Measurements from ENCODE around the gene INPP5D. TPM values are rescaled to one million over a fixed set of nuclear protein-coding genes. Genes with fewer than 3 reads are reported as not detected.

INPP5D gene
- total RNA-seq, 1 donor from 2014 or later = 33.4 TPM

DNA sequence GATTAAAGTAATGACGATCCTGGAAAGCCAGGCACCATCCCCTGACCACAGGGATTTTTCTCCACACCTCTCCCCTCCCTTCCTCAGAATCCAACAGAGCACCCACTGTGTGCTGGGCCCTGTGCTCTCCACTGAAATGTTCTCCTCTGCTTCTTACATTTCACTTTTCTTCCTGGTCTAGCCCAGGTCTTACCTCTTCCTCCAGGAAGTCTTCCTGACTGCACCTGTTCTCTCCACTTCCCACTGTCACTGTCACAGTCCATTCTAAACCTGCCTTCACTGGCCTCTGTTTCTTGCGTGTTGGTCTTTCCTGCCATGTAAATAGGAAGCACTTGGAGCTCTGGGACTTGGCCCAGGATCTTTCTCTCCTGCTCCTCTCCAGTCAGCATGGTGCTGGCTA is 39.7 kb upstream of the INPP5D start:
- TF ChIP-seq POLR2AphosphoS5 (IDR thresholded peaks at IDR 0.05; ENCODE audit: insufficient read depth in 1 of 2, low read depth in 1 of 2) (no peak), POLR2A (IDR thresholded peaks at IDR 0.05) (no peak)
- TF ChIP-seq, protein P1, sequence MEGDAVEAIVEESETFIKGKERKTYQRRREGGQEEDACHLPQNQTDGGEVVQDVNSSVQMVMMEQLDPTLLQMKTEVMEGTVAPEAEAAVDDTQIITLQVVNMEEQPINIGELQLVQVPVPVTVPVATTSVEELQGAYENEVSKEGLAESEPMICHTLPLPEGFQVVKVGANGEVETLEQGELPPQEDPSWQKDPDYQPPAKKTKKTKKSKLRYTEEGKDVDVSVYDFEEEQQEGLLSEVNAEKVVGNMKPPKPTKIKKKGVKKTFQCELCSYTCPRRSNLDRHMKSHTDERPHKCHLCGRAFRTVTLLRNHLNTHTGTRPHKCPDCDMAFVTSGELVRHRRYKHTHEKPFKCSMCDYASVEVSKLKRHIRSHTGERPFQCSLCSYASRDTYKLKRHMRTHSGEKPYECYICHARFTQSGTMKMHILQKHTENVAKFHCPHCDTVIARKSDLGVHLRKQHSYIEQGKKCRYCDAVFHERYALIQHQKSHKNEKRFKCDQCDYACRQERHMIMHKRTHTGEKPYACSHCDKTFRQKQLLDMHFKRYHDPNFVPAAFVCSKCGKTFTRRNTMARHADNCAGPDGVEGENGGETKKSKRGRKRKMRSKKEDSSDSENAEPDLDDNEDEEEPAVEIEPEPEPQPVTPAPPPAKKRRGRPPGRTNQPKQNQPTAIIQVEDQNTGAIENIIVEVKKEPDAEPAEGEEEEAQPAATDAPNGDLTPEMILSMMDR (IDR thresholded peaks at IDR 0.05) = no peak
- no peaks in the 10 kb centered on the region for H3K36me3 ChIP-seq
- no peak overlapping the region for H3K4me3 ChIP-seq
- DNase-seq (ENCODE audit: extremely low spot score in 2 of 2) = no peak
- H3K4me1 ChIP-seq = no peaks in the 10 kb centered on the region
- H3K27ac ChIP-seq = no peak overlapping the region
- intact Hi-C loops (cut with DNase I) = no loop called here
- H3K9me3 ChIP-seq = no peaks in the 10 kb centered on the region
- H3K27me3 ChIP-seq = no peaks in the 10 kb centered on the region

DNA sequence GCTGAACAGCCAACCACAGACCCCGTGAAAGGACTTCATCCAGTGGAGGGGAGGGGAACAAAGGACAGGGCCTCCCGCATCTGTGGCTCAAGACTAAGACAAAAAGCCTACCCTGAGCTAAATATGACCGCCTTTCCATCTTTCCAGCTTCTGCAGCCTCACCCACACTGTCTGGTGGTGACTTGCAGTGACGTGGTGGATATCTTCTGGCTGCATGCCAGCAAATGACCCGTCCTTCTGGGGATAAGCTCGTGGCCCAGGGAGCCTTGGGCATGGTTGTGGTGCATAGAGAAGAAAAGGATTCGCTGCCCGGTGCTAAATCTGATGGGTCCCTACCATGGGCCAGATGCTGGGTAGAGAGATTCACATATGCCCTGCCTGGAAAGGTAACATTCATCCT is 38.4 kb upstream of the INPP5D start:
- Histone ChIP-seq H3K9me3 (no peaks in the 10 kb centered on the region), H3K4me1 (no peaks in the 10 kb centered on the region), H3K4me3 (no peak overlapping the region), H3K36me3 (no peaks in the 10 kb centered on the region), H3K27ac (no peak overlapping the region), H3K27me3 (no peaks in the 10 kb centered on the region)
- no peak for DNase-seq (ENCODE audit: extremely low spot score in 2 of 2)
- TF ChIP-seq, protein P1 (IDR thresholded peaks at IDR 0.05) = no peak
- intact Hi-C loops (cut with DNase I) = no loop called here

DNA sequence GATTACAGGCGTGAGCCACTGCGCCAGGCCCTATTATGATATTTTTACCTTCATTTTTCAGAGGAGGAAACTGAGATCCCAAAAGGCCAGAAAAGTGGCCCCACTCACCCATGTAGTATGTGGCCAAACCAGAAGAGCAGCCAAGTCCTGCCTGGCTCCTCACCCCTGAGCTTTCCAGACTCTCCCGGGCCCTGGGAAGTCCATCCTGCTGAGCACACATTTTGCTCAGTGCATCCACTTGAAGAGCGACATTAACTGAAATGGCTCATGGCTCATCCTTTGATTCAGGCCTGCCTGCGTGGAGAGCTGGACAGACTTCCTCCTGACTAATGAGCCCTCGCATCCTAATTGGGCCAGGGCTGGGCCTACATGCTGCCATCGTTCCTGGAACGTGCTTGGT is 37.6 kb upstream of the INPP5D start:
- H3K4me1 ChIP-seq = no peaks in the 10 kb centered on the region
- no peak overlapping the region for H3K27ac ChIP-seq

DNA sequence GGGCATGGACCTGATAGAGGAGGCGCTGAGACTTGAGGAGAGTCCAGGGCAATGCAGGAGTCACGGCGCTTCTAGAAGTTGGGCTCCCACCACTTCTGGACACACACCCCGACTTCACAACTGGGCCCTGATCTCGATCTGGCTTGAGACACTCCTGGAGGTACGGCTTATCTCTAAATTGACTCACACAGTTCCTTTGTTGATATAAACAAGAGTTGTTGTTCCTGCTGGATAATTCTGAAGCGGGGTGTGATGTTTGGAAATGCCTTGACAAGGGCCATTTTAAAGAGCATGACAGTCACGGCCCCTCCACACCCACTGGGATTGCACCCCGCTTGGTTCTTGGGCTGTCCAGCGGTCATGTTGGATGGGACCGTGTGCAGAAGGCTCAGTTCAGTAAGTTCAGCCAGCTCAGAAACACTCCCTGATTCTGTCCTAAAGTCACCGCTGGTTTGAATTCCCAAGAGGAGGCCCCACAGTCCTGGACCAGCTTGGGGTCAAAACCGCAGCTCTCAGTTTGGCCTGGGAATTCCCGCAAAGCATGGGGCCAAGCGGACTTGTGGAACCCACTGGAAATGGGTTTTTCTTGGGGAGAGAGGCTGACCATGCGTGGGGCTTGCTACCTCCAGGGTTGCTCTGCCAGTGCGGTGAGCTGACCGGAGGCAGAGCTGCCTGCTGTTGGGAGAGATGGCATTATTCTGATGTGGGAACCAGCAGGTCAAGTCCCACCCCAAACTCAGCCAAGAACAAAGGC is 37.0 kb upstream of the INPP5D start:
- intact Hi-C loops (cut with DNase I) = no loop called here
- H3K27me3 ChIP-seq = no peaks in the 10 kb centered on the region
- H3K4me1 ChIP-seq = no peaks in the 10 kb centered on the region
- no peak overlapping the region for H3K27ac ChIP-seq
- DNase-seq (ENCODE audit: extremely low spot score in 2 of 2) = no peak
- no peaks in the 10 kb centered on the region for H3K9me3 ChIP-seq
- H3K36me3 ChIP-seq = no peaks in the 10 kb centered on the region
- TF ChIP-seq, protein P1 (IDR thresholded peaks at IDR 0.05) = no peak
- no peak for TF ChIP-seq POLR2AphosphoS5 (IDR thresholded peaks at IDR 0.05; ENCODE audit: insufficient read depth in 1 of 2, low read depth in 1 of 2)
- TF ChIP-seq POLR2A (IDR thresholded peaks at IDR 0.05) = no peak
- H3K4me3 ChIP-seq = no peak overlapping the region

More for the DNA sequence above, 37.6 kb upstream of the INPP5D start:
- H3K27me3 ChIP-seq = no peaks in the 10 kb centered on the region
- TF ChIP-seq POLR2A (IDR thresholded peaks at IDR 0.05) = no peak
- TF ChIP-seq POLR2AphosphoS5 (IDR thresholded peaks at IDR 0.05; ENCODE audit: insufficient read depth in 1 of 2, low read depth in 1 of 2) = no peak
- TF ChIP-seq, protein P1 (IDR thresholded peaks at IDR 0.05) = no peak
- no peak overlapping the region for H3K4me3 ChIP-seq
- intact Hi-C loops (cut with DNase I) = no loop called here
- no peaks in the 10 kb centered on the region for H3K36me3 ChIP-seq
- H3K9me3 ChIP-seq = no peaks in the 10 kb centered on the region
- no peak for DNase-seq (ENCODE audit: extremely low spot score in 2 of 2)

DNA sequence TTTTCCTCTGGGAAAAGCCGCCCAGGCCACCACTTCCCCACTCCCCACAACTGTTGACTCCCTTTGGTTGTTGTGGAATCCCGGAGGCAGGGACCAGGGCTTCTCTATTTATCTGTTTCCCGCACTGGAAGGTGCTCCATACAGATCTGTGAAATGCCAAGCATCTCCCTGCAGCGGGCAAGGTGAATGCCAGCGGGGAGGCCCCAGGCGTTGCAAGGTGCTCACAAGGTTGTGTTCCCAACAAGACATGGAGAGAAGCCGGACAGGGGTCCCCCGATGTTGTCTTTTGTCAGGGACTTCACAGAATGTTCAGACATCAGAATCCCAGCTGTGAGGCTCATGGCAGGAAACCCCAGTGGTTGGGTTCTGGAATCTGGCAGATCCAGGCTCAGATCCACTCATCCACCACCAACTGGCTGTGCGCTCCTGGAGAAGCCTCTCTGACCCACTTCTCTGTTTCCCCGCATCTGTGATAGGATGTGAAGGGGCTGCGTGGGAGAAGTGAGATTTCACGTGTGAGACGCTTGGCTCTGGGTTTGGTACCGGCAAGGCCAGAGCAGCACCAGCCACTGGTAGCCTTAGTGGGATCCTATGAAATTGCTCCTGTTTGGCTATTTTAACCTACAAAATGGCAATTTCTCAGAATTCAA is 36.3 kb upstream of the INPP5D start:
- TF ChIP-seq POLR2A (IDR thresholded peaks at IDR 0.05) = no peak
- no peak for TF ChIP-seq POLR2AphosphoS5 (IDR thresholded peaks at IDR 0.05; ENCODE audit: insufficient read depth in 1 of 2, low read depth in 1 of 2)
- TF ChIP-seq, protein P1 (IDR thresholded peaks at IDR 0.05) = no peak

More for the DNA sequence above, 36.3 kb upstream of the INPP5D start:
- Histone ChIP-seq H3K27me3 (no peaks in the 10 kb centered on the region), H3K27ac (no peak overlapping the region), H3K4me1 (no peaks in the 10 kb centered on the region), H3K36me3 (no peaks in the 10 kb centered on the region), H3K4me3 (no peak overlapping the region), H3K9me3 (no peaks in the 10 kb centered on the region)
- intact Hi-C loops (cut with DNase I) = no loop called here
- DNase-seq (ENCODE audit: extremely low spot score in 2 of 2) = no peak
